GM21576 (cell line): Measurements from ENCODE around the gene SCAF4.
"Not testable (repeated sequence)": the region's sequence is repeated elsewhere in the genome, so short reads cannot be mapped to it uniquely, and the experiment has no call there.

ENCODE experiments used
- ATAC-seq: cut with Tn5 transposase; IDR thresholded peaks from one replicate; pipeline ENCODE4 v1.9.1; 2021; ENCODE audit warnings: mild to moderate bottlenecking, moderate library complexity; ENCODE audit not compliant: unreplicated experiment

The SCAF4 gene

GRCh38 chr21:31654821-31655580, 76.9 kb downstream of the SCAF4 start:
- ATAC-seq: not testable (repeated sequence)

- no peak for ATAC-seq
Measured at GRCh38 chr21:31654340-31654739, 77.6 kb downstream of the SCAF4 start.

GRCh38 chr21:31651491-31651890, 80.4 kb downstream of the SCAF4 start:
- ATAC-seq: not testable (repeated sequence)

- ATAC-seq: no peak
Measured at GRCh38 chr21:31650930-31651329, 81.0 kb downstream of the SCAF4 start.

- ATAC-seq: peak; percentile 91
Measured at GRCh38 chr21:31647650-31648049, 84.3 kb downstream of the SCAF4 start.

GRCh38 chr21:31644643-31645042, 87.3 kb downstream of the SCAF4 start:
- no peak for ATAC-seq

- no peak for ATAC-seq
Measured at GRCh38 chr21:31641416-31641922, 90.4 kb downstream of the SCAF4 start.

GRCh38 chr21:31636874-31637273, 95.0 kb downstream of the SCAF4 start:
- ATAC-seq: no peak

GRCh38 chr21:31634993-31635392, 96.9 kb downstream of the SCAF4 start:
- no peak for ATAC-seq

GRCh38 chr21:31631881-31632280, 100.0 kb downstream of the SCAF4 start:
- not testable (repeated sequence) for ATAC-seq

GRCh38 chr21:31629972-31630711, 101.8 kb downstream of the SCAF4 start:
- no peak for ATAC-seq

GRCh38 chr21:31624961-31625491, 106.9 kb downstream of the SCAF4 start:
- no peak for ATAC-seq

GRCh38 chr21:31624181-31624580, 107.7 kb downstream of the SCAF4 start:
- ATAC-seq: no peak

- ATAC-seq: no peak
Measured at GRCh38 chr21:31623664-31624063, 108.3 kb downstream of the SCAF4 start.

GRCh38 chr21:31622397-31622796, 109.5 kb downstream of the SCAF4 start:
- ATAC-seq: no peak
